CD4-positive, alpha-beta memory T cell (primary cell): ENCODE results near the gene TMEM229A. TPM values are rescaled to one million over a fixed set of nuclear protein-coding genes. Genes with fewer than 3 reads are reported as not detected.

Source experiments
- polyA plus RNA-seq, 2 donors: library from polyadenylated mRNA; unstranded; fragments of 300-500 nt; fragmentation: Illumina TruSeq; gene quantifications; one replicate each; pipeline ENCODE4 v1.2.3, GENCODE V29; 2021
- total RNA-seq, 2 experiments: library from RNA; stranded (reverse); gene quantifications; one replicate each; pipeline ENCODE4 v1.2.3, GENCODE V29; 2021

Gene TMEM229A
- total and polyA plus RNA-seq, 4 experiments from 2014 or later: not detected

Other genes with a start within 250 kb of the TMEM229A start
- not detected for gene HYAL4, start 187.9 kb downstream of the TMEM229A start, total RNA-seq
- not detected for gene HYAL4, start 187.9 kb downstream of the TMEM229A start, polyA plus RNA-seq
- not detected for gene SPAM1, start 107.8 kb downstream of the TMEM229A start, total RNA-seq
- not detected for gene SPAM1, start 107.8 kb downstream of the TMEM229A start, polyA plus RNA-seq